ENCODE data around the gene ST8SIA6. TPM values are rescaled to one million over a fixed set of nuclear protein-coding genes. Genes with fewer than 3 reads are reported as not detected.

ST8SIA6 gene
- total RNA-seq, 1 experiment from 2014 or later, result 1.3 TPM

DNA sequence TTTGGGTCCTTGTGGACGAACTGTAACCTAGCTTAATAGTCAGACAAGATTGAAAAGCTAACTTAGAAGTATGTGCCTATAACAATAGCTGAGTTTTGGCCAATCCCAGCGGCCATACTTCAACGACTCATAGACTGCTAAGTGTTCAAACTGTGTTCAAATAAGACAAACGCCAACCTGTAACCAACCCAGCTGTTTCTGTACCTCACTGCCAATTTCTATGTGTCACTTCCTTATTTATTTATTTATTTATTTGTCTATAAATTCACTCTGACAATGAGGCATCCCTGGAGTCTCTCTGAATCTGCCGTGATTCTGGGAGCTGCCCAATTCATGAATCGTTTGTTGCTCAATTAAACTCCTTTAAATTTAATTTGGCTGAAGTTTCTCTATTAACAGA is 21.7 kb downstream of the ST8SIA6 start (continued):
- TF ChIP-seq REST (IDR thresholded peaks at IDR 0.05; ENCODE audit: low read depth), result no peak
- TF ChIP-seq, protein P1, sequence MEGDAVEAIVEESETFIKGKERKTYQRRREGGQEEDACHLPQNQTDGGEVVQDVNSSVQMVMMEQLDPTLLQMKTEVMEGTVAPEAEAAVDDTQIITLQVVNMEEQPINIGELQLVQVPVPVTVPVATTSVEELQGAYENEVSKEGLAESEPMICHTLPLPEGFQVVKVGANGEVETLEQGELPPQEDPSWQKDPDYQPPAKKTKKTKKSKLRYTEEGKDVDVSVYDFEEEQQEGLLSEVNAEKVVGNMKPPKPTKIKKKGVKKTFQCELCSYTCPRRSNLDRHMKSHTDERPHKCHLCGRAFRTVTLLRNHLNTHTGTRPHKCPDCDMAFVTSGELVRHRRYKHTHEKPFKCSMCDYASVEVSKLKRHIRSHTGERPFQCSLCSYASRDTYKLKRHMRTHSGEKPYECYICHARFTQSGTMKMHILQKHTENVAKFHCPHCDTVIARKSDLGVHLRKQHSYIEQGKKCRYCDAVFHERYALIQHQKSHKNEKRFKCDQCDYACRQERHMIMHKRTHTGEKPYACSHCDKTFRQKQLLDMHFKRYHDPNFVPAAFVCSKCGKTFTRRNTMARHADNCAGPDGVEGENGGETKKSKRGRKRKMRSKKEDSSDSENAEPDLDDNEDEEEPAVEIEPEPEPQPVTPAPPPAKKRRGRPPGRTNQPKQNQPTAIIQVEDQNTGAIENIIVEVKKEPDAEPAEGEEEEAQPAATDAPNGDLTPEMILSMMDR (IDR thresholded peaks at IDR 0.05 in 2 of 3, conservative IDR thresholded peaks at IDR 0.05 in 1 of 3; ENCODE audit: borderline replicate concordance in 1 of 3, insufficient read depth in 1 of 3, low read depth in 2 of 3, low read length in 2 of 3), result no peak
- TF ChIP-seq ELF1 (IDR thresholded peaks at IDR 0.05; ENCODE audit: borderline replicate concordance, low read depth), result no peak
- no peak for TF ChIP-seq RAD21 (IDR thresholded peaks at IDR 0.05; ENCODE audit: low read depth)
- TF ChIP-seq FOSL1 (IDR thresholded peaks at IDR 0.05; ENCODE audit: low read depth), result no peak

DNA sequence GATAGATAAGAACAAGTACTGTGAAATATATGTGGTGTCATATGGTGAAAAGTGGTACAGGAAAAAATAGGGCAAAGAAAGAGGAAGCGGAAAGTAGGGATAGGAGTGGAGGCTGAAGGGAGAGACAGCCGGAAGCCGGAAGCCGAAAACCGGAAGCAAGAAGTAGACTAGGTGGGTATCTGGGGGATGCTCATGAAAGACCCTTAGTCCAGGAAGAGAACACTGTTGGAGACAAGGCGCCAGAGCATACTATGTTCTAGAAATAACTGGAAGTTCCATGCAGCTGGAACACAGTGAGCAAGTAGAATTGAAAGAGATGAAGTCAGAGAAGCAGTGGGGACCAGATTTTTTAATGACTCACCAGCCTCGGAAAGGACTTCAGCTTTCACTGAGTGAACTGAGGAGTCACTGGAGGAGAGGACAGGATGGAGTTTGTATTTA is 22.5 kb downstream of the ST8SIA6 start:
- Histone ChIP-seq H3K36me3 (ENCODE audit: control insufficient read depth in 1 of 2, insufficient read depth in 2 of 2, low read length in 2 of 2) (no peaks in the 10 kb centered on the region), H3K79me2 (ENCODE audit: insufficient read depth, low read length) (no peaks in the 10 kb centered on the region), H3K4me2 (ENCODE audit: low read length) (no peak overlapping the region), H3K9ac (ENCODE audit: low read length) (no peak overlapping the region), H3K4me3 (replicated peaks in 1 of 2; ENCODE audit: low read depth in 1 of 2, low read length in 2 of 2) (no peak overlapping the region), H3K27ac (ENCODE audit: low read depth, low read length) (no peak overlapping the region), H3K9me2 (ENCODE audit: insufficient read depth) (no peaks in the 10 kb centered on the region), H3K27me3 (ENCODE audit: insufficient read depth, low read length) (no peaks in the 10 kb centered on the region), H2AFZ (ENCODE audit: low read depth, low read length, poor library complexity, severe bottlenecking) (no peak overlapping the region), H3K9me3 (ENCODE audit: control insufficient read depth in 1 of 2, insufficient read depth in 1 of 2, low read depth in 1 of 2, low read length in 2 of 2) (no peaks in the 10 kb centered on the region), H4K20me1 (ENCODE audit: insufficient read depth) (no peaks in the 10 kb centered on the region), H3K4me1 (ENCODE audit: control insufficient read depth in 1 of 2, insufficient read depth in 2 of 2, low read length in 2 of 2) (peaks cover 0 to 4% of the 10 kb centered on the region in 2 experiments; a peak in 1 of 4 replicates)
- RAD21 ChIA-PET (ENCODE audit: low non-redundant PET in 1 of 2, low total read pairs in 2 of 2, uncharacterized antibody in 2 of 2, unreplicated experiment in 2 of 2), result no interaction called here
- CTCF ChIA-PET, result no interaction called here
- no TSS peak for BruUV-seq (replicated peaks)
- intact Hi-C loops (cut with micrococcal nuclease), result loop anchor here (2.0 to 10.0 kb wide), 2 partner anchors 163 to 589 kb away; no protein-coding TSS in a partner anchor
- DNase-seq (ENCODE audit: low read depth, low spot score) (no peak), ATAC-seq (no peak)
- TF ChIP-seq EZH2phosphoT487 (IDR thresholded peaks at IDR 0.05; ENCODE audit: borderline replicate concordance), result no peak
- no peak for TF ChIP-seq YY1 (IDR thresholded peaks at IDR 0.05; ENCODE audit: extremely low read depth, insufficient replicate concordance, low read depth, low read length)
- no peak for TF ChIP-seq RAD21 (IDR thresholded peaks at IDR 0.05; ENCODE audit: low read depth)
- no peak for TF ChIP-seq CEBPB (IDR thresholded peaks at IDR 0.05; ENCODE audit: low read depth)
- POLR2A ChIA-PET, result no interaction called here

Data from HCT116 (cell line).